Stomach (tissue), 19 donors: ENCODE results near the gene NPAS1. TPM values are rescaled to one million over a fixed set of nuclear protein-coding genes. Genes with fewer than 3 reads are reported as not detected.

Experiments used
- DNase-seq, 2 donors: peaks; one replicate each; pipeline versions ENCODE4 v3.0.0 to v3.0.0-alpha.2; 2013 to 2019
- H3K27ac ChIP-seq, 5 donors: fragments of 200-600 bp in 4 of 5; sonication (generic) in 4 of 5; one replicate each; pipeline ENCODE4 v1.5.1; 2013 to 2019; ENCODE audit warnings: mild to moderate bottlenecking in 1 of 5, moderate library complexity in 1 of 5
- H3K27me3 ChIP-seq, 3 donors: fragments of 200-600 bp; sonication (generic); one replicate each; pipeline ENCODE4 v1.5.1; 2017 to 2019; ENCODE audit warnings: mixed run types in 1 of 3
- H3K36me3 ChIP-seq, 4 donors: fragments of 200-600 bp; sonication (generic); 1 replicate in 3 of 4; 2 replicates in 1 of 4; pipeline ENCODE4 v1.5.1; 2016 to 2019
- H3K4me1 ChIP-seq, 4 donors: fragments of 200-600 bp; sonication (generic); one replicate each; pipeline ENCODE4 v1.5.1; 2016 to 2019
- H3K4me3 ChIP-seq, 4 donors: fragments of 200-600 bp; sonication (generic) in 3 of 4; one replicate each; pipeline ENCODE4 v1.5.1; 2016 to 2019; ENCODE audit warnings: mild to moderate bottlenecking in 1 of 4
- H3K9me3 ChIP-seq, 4 donors: fragments of 200-600 bp; sonication (generic); one replicate each; pipeline ENCODE4 v1.5.1; 2016 to 2019
- CTCF ChIP-seq, 7 experiments: fragments of 450-650 bp in 4 of 7; fragments of 200-600 bp in 3 of 7; sonication (generic) in 3 of 7; IDR thresholded peaks; one replicate each; pipeline ENCODE4 v1.5.1; 2016 to 2019; ENCODE audit warnings: antibody characterized with exemption in 7 of 7, control low read depth in 2 of 7, mild to moderate bottlenecking in 1 of 7
- EP300 ChIP-seq: sonication (generic); formaldehyde crosslinking; IDR thresholded peaks from one replicate; pipeline ENCODE4 v1.6.1; 2017; ENCODE audit warnings: antibody characterized with exemption
- POLR2A ChIP-seq, 4 donors: fragments of 450-650 bp; IDR thresholded peaks; one replicate each; pipeline ENCODE4 v1.6.1; 2016; ENCODE audit warnings: antibody characterized with exemption in 4 of 4, control low read depth in 2 of 4, mild to moderate bottlenecking in 1 of 4, moderate library complexity in 1 of 4
- POLR2AphosphoS5 ChIP-seq, 3 donors: sonication (generic); formaldehyde crosslinking; IDR thresholded peaks; one replicate each; pipeline ENCODE4 v1.6.1; 2016; ENCODE audit warnings: antibody characterized with exemption in 3 of 3
- WGBS, 5 donors: extraction: QIAGEN DNeasy Blood & Tissue Kit in 3 of 5; methylation state at CpG; one replicate each; pipeline versions ENCODE4 v1.1.5 to v1.1.7; 2013 to 2018; 5-methylcytosine and 5-hydroxymethylcytosine counted together
- intact Hi-C: fragments of 100-400 bp; cut with DNase I; formaldehyde crosslinking; loops from one replicate; pipeline ENCODE4 v1.15.1; 2023; ENCODE audit warnings: low total_unique reads
- long read RNA-seq, 10 donors: transcript quantifications; one replicate each; lab custom pipeline, GENCODE V29; 2026
- polyA plus RNA-seq, 3 donors: library from polyadenylated mRNA; stranded (reverse); fragments of 200-250 nt; gene quantifications; one replicate each; pipeline ENCODE4 v1.2.3, GENCODE V29; 2013
- total RNA-seq, 5 donors: library from RNA; depleted of rRNA; stranded (reverse); fragments of >200 nt; gene quantifications; one replicate each; pipeline versions ENCODE4 v1.1.0 to v1.2.3, GENCODE V29; 2014 to 2016
- donor health status: healthy with polysubstance abuse.
- donor health status: Bipolar disorder and iron deficiency.
- donor health status: healthy.

The NPAS1 gene
- total RNA-seq (1 to 10 TPM in 1 of 5 donors, under 1 TPM in 1, not detected in 3; 0.72 to 2.3 TPM), polyA plus RNA-seq (1 to 10 TPM; 1.1 to 8.9 (median 1.1) TPM)
- long read RNA-seq, donor 1, partial matches to known transcripts = 31 of 31 reads
- long read RNA-seq, donor 1, other reads (novel, unspliced or antisense) = 0 of 31 reads
- long read RNA-seq, donor 2, partial matches to known transcripts = 88 of 88 reads
- long read RNA-seq, donor 2, other reads (novel, unspliced or antisense) = 0 of 88 reads
- long read RNA-seq, donor 3 = 0 reads
- long read RNA-seq, donor 4 = 0 reads
- long read RNA-seq, donor 5 = 0 reads
- long read RNA-seq, donor 6, partial matches to known transcripts = 169 of 176 reads
- long read RNA-seq, donor 6, other reads (novel, unspliced or antisense) = 7 of 176 reads
- long read RNA-seq, donor 7 = 0 reads
- long read RNA-seq, donor 8, partial matches to known transcripts = 30 of 30 reads
- long read RNA-seq, donor 8, other reads (novel, unspliced or antisense) = 0 of 30 reads
- long read RNA-seq, donor 9, partial matches to known transcripts = 24 of 79 reads
- long read RNA-seq, donor 9, other reads (novel, unspliced or antisense) = 55 of 79 reads
- long read RNA-seq, donor 10, partial matches to known transcripts = 7 of 33 reads
- long read RNA-seq, donor 10, other reads (novel, unspliced or antisense) = 26 of 33 reads

GRCh38 chr19:47019431-47020041 lies at the start of gene NPAS1:
NPAS1 (plus strand) TSS chr19:47019837; CDS start chr19:47021048, 1,211 bp downstream.
- no peak within 1 kb of the TSS for H3K27ac ChIP-seq
- 1 to 6% (median 4%) methylated on average over 16 to 58 of the region's 58 CpGs for WGBS, 5 donors

GRCh38 chr19:46970815-46971214 lies 48.8 kb upstream of the NPAS1 start:
- H3K9me3 ChIP-seq = no peaks in the 10 kb centered on the region
- intact Hi-C loops = no loop called here
- no peak overlapping the region for H3K27ac ChIP-seq
- no peak overlapping the region for H3K4me3 ChIP-seq
- TF ChIP-seq POLR2A (IDR thresholded peaks at IDR 0.05) (no peak), POLR2AphosphoS5 (IDR thresholded peaks at IDR 0.05) (no peak), CTCF (IDR thresholded peaks at IDR 0.05) (no peak), EP300 (no peak)
- H3K4me1 ChIP-seq = peaks cover 21 to 56% (median 39%) of the 10 kb centered on the region in 4 donors
- no peak for DNase-seq
- H3K27me3 ChIP-seq = no peaks in the 10 kb centered on the region
- 83 to 90% (median 90%) methylated on average over 9 of the region's 9 CpGs for WGBS, 5 donors
- peaks cover 0 to 9% (median 7%) of the 10 kb centered on the region in 4 donors for H3K36me3 ChIP-seq

More at GRCh38 chr19:47019431-47020041, at the start of gene NPAS1:
- no peak for TF ChIP-seq EP300
- no peak for TF ChIP-seq POLR2AphosphoS5 (IDR thresholded peaks at IDR 0.05)
- no peak for TF ChIP-seq POLR2A (IDR thresholded peaks at IDR 0.05)
- TF ChIP-seq CTCF (IDR thresholded peaks at IDR 0.05) = no peak
- Histone ChIP-seq H3K9me3 (no peaks in the 10 kb centered on the region), H3K27me3 (peaks cover 22 to 62% (median 58%) of the 10 kb centered on the region in 3 donors), H3K4me1 (peaks cover 24 to 39% (median 32%) of the 10 kb centered on the region in 4 donors), H3K36me3 (no peaks in the 10 kb centered on the region), H3K4me3 (peak within 1 kb of the TSS; percentile 3 to 41 (median 32))
- intact Hi-C loops = no loop called here
- DNase-seq = no peak

- Histone ChIP-seq H3K27ac (peak overlapping the region in 1 of 5 donors; percentile 56), H3K4me1 (peaks cover 33 to 64% (median 48%) of the 10 kb centered on the region in 4 donors), H3K4me3 (no peak overlapping the region), H3K27me3 (no peaks in the 10 kb centered on the region), H3K36me3 (peaks cover 0 to 9% (median 7%) of the 10 kb centered on the region in 4 donors), H3K9me3 (no peaks in the 10 kb centered on the region)
- TF ChIP-seq POLR2AphosphoS5 (IDR thresholded peaks at IDR 0.05) (peak in 1 of 3 donors; percentile 19), EP300 (no peak)
- WGBS, 5 donors = 62 to 97% (median 91%) methylated on average over 7 of the region's 7 CpGs
- DNase-seq = peak in 1 of 2 donors; percentile 53
- intact Hi-C loops = no loop called here
Observed at GRCh38 chr19:46972311-46972710, 47.3 kb upstream of the NPAS1 start.

- intact Hi-C loops = no loop called here
Observed at GRCh38 chr19:46974181-46974580, 45.5 kb upstream of the NPAS1 start.

More at GRCh38 chr19:46974181-46974580, 45.5 kb upstream of the NPAS1 start:
- Histone ChIP-seq H3K4me3 (no peak overlapping the region), H3K9me3 (no peaks in the 10 kb centered on the region), H3K36me3 (peaks cover 0 to 7% (median 7%) of the 10 kb centered on the region in 4 donors), H3K27ac (no peak overlapping the region), H3K27me3 (no peaks in the 10 kb centered on the region), H3K4me1 (peaks cover 34 to 60% (median 49%) of the 10 kb centered on the region in 4 donors)
- TF ChIP-seq POLR2A (IDR thresholded peaks at IDR 0.05) = no peak
- TF ChIP-seq POLR2AphosphoS5 (IDR thresholded peaks at IDR 0.05) = no peak
- TF ChIP-seq EP300 = no peak
- no peak for TF ChIP-seq CTCF (IDR thresholded peaks at IDR 0.05)
- WGBS, 5 donors = 95 to 98% (median 98%) methylated on average over 4 of the region's 4 CpGs
- DNase-seq = no peak
